Osteoblast (primary cell): ENCODE measurements around the gene LANCL3. TPM values are rescaled to one million over a fixed set of nuclear protein-coding genes. Genes with fewer than 3 reads are reported as not detected.

Source experiments
- DNase-seq: peaks from one replicate; pipeline ENCODE4 v3.0.0; 2011; ENCODE audit warnings: low spot score, mixed read lengths; ENCODE audit not compliant: insufficient read length; ENCODE audit errors: missing footprints
- H2AFZ ChIP-seq: 2 replicates; pipeline ENCODE4 v1.6.0; 2011; ENCODE audit warnings: mild to moderate bottlenecking, low read length
- H3K27ac ChIP-seq: 2 replicates; pipeline ENCODE4 v1.5.1; 2011; ENCODE audit warnings: mild to moderate bottlenecking, low read depth, low read length, moderate library complexity
- H3K27me3 ChIP-seq: 2 replicates; pipeline ENCODE4 v1.6.0; 2012; ENCODE audit warnings: mild to moderate bottlenecking, control low read depth, inconsistent platforms, low read length, moderate library complexity; ENCODE audit not compliant: insufficient read depth
- H3K36me3 ChIP-seq: 2 replicates; pipeline ENCODE4 v1.5.1; 2011; ENCODE audit warnings: mild to moderate bottlenecking, low read length, control low read depth, moderate library complexity; ENCODE audit not compliant: insufficient read depth
- H3K4me1 ChIP-seq: 2 replicates; pipeline ENCODE4 v1.5.1; 2011; ENCODE audit warnings: mild to moderate bottlenecking, low read length, control low read depth, moderate library complexity; ENCODE audit not compliant: insufficient read depth
- H3K4me2 ChIP-seq: 2 replicates; pipeline ENCODE4 v1.6.0; 2011; ENCODE audit warnings: mild to moderate bottlenecking, low read length; ENCODE audit not compliant: insufficient read depth
- H3K4me3 ChIP-seq: fragments of 200-600 bp; sonication (generic); 3 replicates; pipeline ENCODE4 v1.5.1; 2012; ENCODE audit warnings: mild to moderate bottlenecking, low read length, inconsistent platforms; ENCODE audit not compliant: insufficient read depth
- H3K79me2 ChIP-seq: 2 replicates; pipeline ENCODE4 v1.6.0; 2012; ENCODE audit warnings: mild to moderate bottlenecking, low read length, control low read depth, inconsistent platforms; ENCODE audit not compliant: insufficient read depth
- H3K9me3 ChIP-seq: 2 replicates; pipeline ENCODE4 v1.5.1; 2011; ENCODE audit warnings: low read depth, low read length, control low read depth
- H4K20me1 ChIP-seq: 2 replicates; pipeline ENCODE4 v1.6.0; 2012; ENCODE audit warnings: mild to moderate bottlenecking, low read length, control low read depth; ENCODE audit not compliant: insufficient read depth
- total RNA-seq: library from RNA; depleted of rRNA; stranded (reverse); fragments of >200 nt; gene quantifications from 2 replicates; pipeline ENCODE4 v1.2.3, GENCODE V29; 2012
- TF ChIP-seq, protein P1 (sequence below): IDR thresholded peaks from 2 replicates; pipeline ENCODE4 v1.5.1; 2011; ENCODE audit warnings: mild to moderate bottlenecking, low read depth, low read length, moderate library complexity; ENCODE audit errors: extremely low read depth

The LANCL3 gene
- total RNA-seq, 1 donor = 0.72 TPM

DNA sequence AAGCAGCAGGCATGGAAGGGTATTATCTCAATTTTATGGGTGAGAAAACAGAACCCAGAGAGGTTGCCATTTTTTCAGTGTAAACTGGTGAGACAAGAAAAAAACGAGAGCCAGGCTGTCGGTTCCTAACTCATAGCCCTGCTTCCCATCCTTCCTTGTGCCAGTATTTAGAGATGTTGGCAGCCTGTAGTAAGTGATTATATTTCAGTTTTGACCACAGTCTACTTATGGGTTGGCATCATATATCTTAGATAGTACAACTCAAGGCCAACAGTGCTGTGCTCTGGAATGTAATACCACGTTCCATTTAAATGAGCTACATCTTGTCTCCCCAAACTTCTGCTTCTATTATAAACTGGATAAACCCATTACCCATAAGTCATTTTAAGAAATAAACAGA lies 154.9 kb downstream of the LANCL3 start:
- Histone ChIP-seq H3K27ac (no peak overlapping the region), H3K9me3 (no peaks in the 10 kb centered on the region), H3K79me2 (no peaks in the 10 kb centered on the region), H3K4me3 (no peak overlapping the region), H2AFZ (no peak overlapping the region), H3K27me3 (no peaks in the 10 kb centered on the region), H4K20me1 (no peaks in the 10 kb centered on the region), H3K36me3 (no peaks in the 10 kb centered on the region), H3K4me1 (no peaks in the 10 kb centered on the region), H3K4me2 (no peak overlapping the region)
- TF ChIP-seq, protein P1, sequence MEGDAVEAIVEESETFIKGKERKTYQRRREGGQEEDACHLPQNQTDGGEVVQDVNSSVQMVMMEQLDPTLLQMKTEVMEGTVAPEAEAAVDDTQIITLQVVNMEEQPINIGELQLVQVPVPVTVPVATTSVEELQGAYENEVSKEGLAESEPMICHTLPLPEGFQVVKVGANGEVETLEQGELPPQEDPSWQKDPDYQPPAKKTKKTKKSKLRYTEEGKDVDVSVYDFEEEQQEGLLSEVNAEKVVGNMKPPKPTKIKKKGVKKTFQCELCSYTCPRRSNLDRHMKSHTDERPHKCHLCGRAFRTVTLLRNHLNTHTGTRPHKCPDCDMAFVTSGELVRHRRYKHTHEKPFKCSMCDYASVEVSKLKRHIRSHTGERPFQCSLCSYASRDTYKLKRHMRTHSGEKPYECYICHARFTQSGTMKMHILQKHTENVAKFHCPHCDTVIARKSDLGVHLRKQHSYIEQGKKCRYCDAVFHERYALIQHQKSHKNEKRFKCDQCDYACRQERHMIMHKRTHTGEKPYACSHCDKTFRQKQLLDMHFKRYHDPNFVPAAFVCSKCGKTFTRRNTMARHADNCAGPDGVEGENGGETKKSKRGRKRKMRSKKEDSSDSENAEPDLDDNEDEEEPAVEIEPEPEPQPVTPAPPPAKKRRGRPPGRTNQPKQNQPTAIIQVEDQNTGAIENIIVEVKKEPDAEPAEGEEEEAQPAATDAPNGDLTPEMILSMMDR = no peak
- DNase-seq = no peak

Other genes starting within 250 kb of the LANCL3 start
- gene PRRG1, start 222.3 kb upstream of the LANCL3 start, total RNA-seq = 11.5 and 16.3 TPM in 2 replicates
- under 0.01 TPM in 2 replicates for gene XK, start 114.1 kb downstream of the LANCL3 start, total RNA-seq
- 0.29 and 1.4 TPM in 2 replicates for gene CYBB, start 208.4 kb downstream of the LANCL3 start, total RNA-seq